H1 (cell line): ENCODE measurements around the gene ABCD4.

Source experiments
- BRCA1 ChIP-seq: IDR thresholded peaks from 2 replicates; pipeline ENCODE4 v1.6.1; 2012; ENCODE audit warnings: low read depth, low read length, improper control_type of control experiment
- CHD1 ChIP-seq: IDR thresholded peaks from 2 replicates; pipeline ENCODE4 v1.6.1; 2012; ENCODE audit warnings: low read depth, low read length, improper control_type of control experiment
- EZH2 ChIP-seq: fragments of 200-600 bp; sonication (generic); IDR thresholded peaks from 2 replicates; pipeline ENCODE4 v1.7.1; 2012; ENCODE audit warnings: low read depth, mild to moderate bottlenecking, moderate library complexity, low read length, inconsistent platforms; ENCODE audit not compliant: severe bottlenecking
- POLR2A ChIP-seq, 2 experiments: IDR thresholded peaks; 1 replicate in 1 of 2; 2 replicates in 1 of 2; pipeline ENCODE4 v1.6.1; 2011; ENCODE audit warnings: low read depth in 2 of 2, low read length in 2 of 2, mild to moderate bottlenecking in 2 of 2; ENCODE audit errors: control extremely low read depth in 1 of 2
- TF ChIP-seq, protein P1 (sequence below), 3 experiments: IDR thresholded peaks; 1 replicate in 2 of 3; 2 replicates in 1 of 3; pipeline versions ENCODE4 v1.5.1 to v1.6.1; 2011; ENCODE audit warnings: low read length in 3 of 3, mild to moderate bottlenecking in 3 of 3, inconsistent platforms in 2 of 3, low read depth in 1 of 3, moderate library complexity in 1 of 3; ENCODE audit not compliant: insufficient read depth in 1 of 3; ENCODE audit errors: control extremely low read depth in 1 of 3

DNA sequence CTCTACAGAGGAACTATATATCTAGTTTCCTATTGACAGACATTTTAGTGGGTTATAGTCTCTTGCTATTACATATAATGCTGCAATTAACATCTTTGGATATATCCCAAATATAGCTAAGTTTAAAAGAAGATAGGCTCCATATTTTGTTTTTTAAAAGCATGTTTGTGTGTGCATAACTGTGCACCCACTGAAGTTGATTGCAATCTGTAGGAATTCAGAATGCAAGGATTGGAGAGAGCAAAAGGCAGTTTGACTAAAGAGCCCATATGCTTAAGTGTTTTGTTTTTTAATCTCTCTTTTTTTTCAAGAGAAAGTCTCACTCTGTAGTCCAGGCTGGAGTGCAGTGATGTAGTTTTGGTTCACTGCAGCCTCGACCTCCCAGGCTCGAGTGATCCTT lies 9.4 kb upstream of the ABCD4 start:
- no peak for TF ChIP-seq POLR2A (IDR thresholded peaks at IDR 0.05; ENCODE audit: control extremely low read depth in 1 of 2, low read depth in 2 of 2, low read length in 2 of 2)
- no peak for TF ChIP-seq BRCA1
- no peak for TF ChIP-seq EZH2
- TF ChIP-seq, protein P1, sequence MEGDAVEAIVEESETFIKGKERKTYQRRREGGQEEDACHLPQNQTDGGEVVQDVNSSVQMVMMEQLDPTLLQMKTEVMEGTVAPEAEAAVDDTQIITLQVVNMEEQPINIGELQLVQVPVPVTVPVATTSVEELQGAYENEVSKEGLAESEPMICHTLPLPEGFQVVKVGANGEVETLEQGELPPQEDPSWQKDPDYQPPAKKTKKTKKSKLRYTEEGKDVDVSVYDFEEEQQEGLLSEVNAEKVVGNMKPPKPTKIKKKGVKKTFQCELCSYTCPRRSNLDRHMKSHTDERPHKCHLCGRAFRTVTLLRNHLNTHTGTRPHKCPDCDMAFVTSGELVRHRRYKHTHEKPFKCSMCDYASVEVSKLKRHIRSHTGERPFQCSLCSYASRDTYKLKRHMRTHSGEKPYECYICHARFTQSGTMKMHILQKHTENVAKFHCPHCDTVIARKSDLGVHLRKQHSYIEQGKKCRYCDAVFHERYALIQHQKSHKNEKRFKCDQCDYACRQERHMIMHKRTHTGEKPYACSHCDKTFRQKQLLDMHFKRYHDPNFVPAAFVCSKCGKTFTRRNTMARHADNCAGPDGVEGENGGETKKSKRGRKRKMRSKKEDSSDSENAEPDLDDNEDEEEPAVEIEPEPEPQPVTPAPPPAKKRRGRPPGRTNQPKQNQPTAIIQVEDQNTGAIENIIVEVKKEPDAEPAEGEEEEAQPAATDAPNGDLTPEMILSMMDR (IDR thresholded peaks at IDR 0.05; ENCODE audit: control extremely low read depth in 1 of 3, insufficient read depth in 1 of 3, low read depth in 1 of 3, low read length in 3 of 3): no peak
- TF ChIP-seq CHD1: no peak
